HFFc6 (cell line): ENCODE data around the gene CCDC85A. TPM values are rescaled to one million over a fixed set of nuclear protein-coding genes. Genes with fewer than 3 reads are reported as not detected.

Experiments used
- DNase-seq: peaks from one replicate; pipeline ENCODE4 v3.0.0-alpha.2; 2018
- H3K27ac Mint-ChIP-seq: 2 replicates; pipeline ENCODE4 v1.8.0; 2020; ENCODE audit warnings: mild to moderate bottlenecking, mixed read lengths
- H3K27me3 Mint-ChIP-seq: 2 replicates; pipeline ENCODE4 v1.8.0; 2021; ENCODE audit warnings: mild to moderate bottlenecking, moderate library complexity, mixed read lengths; ENCODE audit not compliant: insufficient read depth
- H3K36me3 Mint-ChIP-seq: 2 replicates; pipeline ENCODE4 v1.8.0; 2021; ENCODE audit warnings: low read depth, mixed read lengths
- H3K4me1 Mint-ChIP-seq: 2 replicates; pipeline ENCODE4 v1.8.0; 2020; ENCODE audit warnings: low read depth, mixed read lengths
- H3K4me3 Mint-ChIP-seq: 2 replicates; pipeline ENCODE4 v1.8.0; 2020; ENCODE audit warnings: mild to moderate bottlenecking, moderate library complexity, mixed read lengths
- H3K9me3 Mint-ChIP-seq: 2 replicates; pipeline ENCODE4 v1.8.0; 2020; ENCODE audit warnings: mild to moderate bottlenecking, mixed read lengths
- CTCF ChIP-seq: fragments of 200-600 bp; sonication (generic); IDR thresholded peaks from 2 replicates; pipeline ENCODE4 v1.5.0; 2021; ENCODE audit warnings: antibody characterized with exemption, mild to moderate bottlenecking
- total RNA-seq, 6 experiments: library from RNA; stranded (reverse); fragmentation: NEBNext Ultra II Directional; extraction: Animal tissue kit (Norgen Biotek cat#: 25700); gene quantifications; 2 replicates in 1 of 6; 3 replicates in 5 of 6; pipeline ENCODE4 v1.2.3, GENCODE V29; 2021

CCDC85A gene
- total RNA-seq, 6 experiments from 2014 or later, result 25.5 to 39.3 (median 36.9) TPM

- Mint-ChIP-seq H3K4me3 (no peak overlapping the region; the same call in 1 of the 2 replicates), H3K4me1 (peaks cover 87% of the 10 kb centered on the region), H3K27me3 (no peaks in the 10 kb centered on the region; the same call in 1 of the 2 replicates), H3K36me3 (peaks cover 50% of the 10 kb centered on the region), H3K27ac (peak overlapping the region; percentile 60), H3K9me3 (peaks cover 9% of the 10 kb centered on the region)
- peak; percentile 71 for DNase-seq
- no peak for TF ChIP-seq CTCF
Measured at GRCh38 chr2:56244911-56245530, 61.2 kb downstream of the CCDC85A start.

GRCh38 chr2:56248965-56249742, 65.4 kb downstream of the CCDC85A start:
- no peak for TF ChIP-seq CTCF
- peak; percentile 57 for DNase-seq

DNA sequence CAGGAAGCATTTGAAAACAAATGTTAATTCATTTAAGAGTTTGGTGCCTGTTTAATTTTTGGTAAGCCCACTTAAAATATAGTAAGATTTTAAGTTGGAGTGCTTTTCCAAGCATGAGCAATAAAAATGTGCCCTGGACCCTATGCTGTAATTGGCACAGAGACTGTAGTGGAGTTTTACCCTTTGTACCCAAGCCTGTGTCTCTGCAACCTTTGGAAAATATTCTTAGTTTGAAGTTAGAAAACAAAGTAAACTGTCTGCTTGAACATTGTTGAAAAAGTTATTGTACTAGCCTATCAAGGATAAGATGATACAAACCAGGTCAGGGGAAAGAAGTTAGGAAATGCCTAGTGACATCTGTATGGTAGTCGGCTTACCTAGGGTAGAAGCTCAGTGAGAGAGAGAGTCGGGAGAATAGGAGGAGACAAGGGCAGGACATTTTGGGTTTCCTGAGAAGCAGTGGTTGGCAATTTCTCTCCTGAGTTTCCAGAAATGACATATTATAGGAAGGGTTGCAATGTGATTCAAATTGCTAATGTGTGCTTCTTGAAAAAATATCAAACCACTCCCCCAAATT, 66.5 kb downstream of the CCDC85A start:
- TF ChIP-seq CTCF, result no peak
- Mint-ChIP-seq H3K27ac (peak overlapping the region; percentile 59; the same call in 1 of the 2 replicates), H3K4me3 (no peak overlapping the region; the same call in 1 of the 2 replicates), H3K27me3 (peaks cover 2% of the 10 kb centered on the region), H3K9me3 (no peaks in the 10 kb centered on the region), H3K36me3 (peaks cover 23% of the 10 kb centered on the region), H3K4me1 (peaks cover 61% of the 10 kb centered on the region)
- no peak for DNase-seq

More at GRCh38 chr2:56248965-56249742, 65.4 kb downstream of the CCDC85A start:
- Mint-ChIP-seq H3K9me3 (no peaks in the 10 kb centered on the region), H3K27me3 (peaks cover 2% of the 10 kb centered on the region), H3K4me1 (peaks cover 72% of the 10 kb centered on the region), H3K36me3 (peaks cover 15% of the 10 kb centered on the region), H3K27ac (peak overlapping the region; percentile 44), H3K4me3 (peak overlapping the region; percentile 27; the same call in 1 of the 2 replicates)

GRCh38 chr2:56260415-56260814, 76.6 kb downstream of the CCDC85A start:
- Mint-ChIP-seq H3K9me3 (no peaks in the 10 kb centered on the region), H3K4me3 (no peak overlapping the region), H3K4me1 (peaks cover 55% of the 10 kb centered on the region), H3K36me3 (peaks cover 5% of the 10 kb centered on the region), H3K27ac (no peak overlapping the region), H3K27me3 (no peaks in the 10 kb centered on the region; the same call in 1 of the 2 replicates)
- no peak for TF ChIP-seq CTCF
- DNase-seq, result peak; percentile 12

DNA sequence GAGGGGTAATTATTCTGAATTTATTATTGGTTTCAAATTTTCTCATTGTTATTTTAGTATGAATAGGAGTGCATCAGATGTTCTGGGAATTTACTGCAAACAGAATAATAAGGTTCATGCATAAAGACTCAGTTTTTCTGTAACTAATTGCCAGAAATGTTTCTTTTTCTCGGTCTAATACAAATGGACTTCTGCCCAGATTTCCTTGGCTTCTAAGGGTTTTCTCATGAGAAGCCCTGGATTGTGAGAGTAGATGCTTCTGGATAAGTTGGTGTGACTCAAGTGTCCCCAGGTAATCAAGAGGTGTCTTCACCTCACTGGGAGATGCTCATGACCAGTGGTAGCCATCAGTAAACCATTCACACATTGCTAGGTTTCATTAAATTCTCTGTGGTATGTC, 78.5 kb downstream of the CCDC85A start:
- Mint-ChIP-seq H3K9me3 (no peaks in the 10 kb centered on the region), H3K4me1 (peaks cover 73% of the 10 kb centered on the region), H3K36me3 (peaks cover 3% of the 10 kb centered on the region; the same call in 1 of the 2 replicates), H3K27me3 (no peaks in the 10 kb centered on the region), H3K4me3 (no peak overlapping the region), H3K27ac (no peak overlapping the region; the same call in 1 of the 2 replicates)
- no peak for DNase-seq
- TF ChIP-seq CTCF, result no peak
